Thyroid gland (tissue), 4 donors: ENCODE results near the gene NAA50.

Experiments
- POLR2A ChIP-seq, 2 donors: fragments of 450-650 bp; IDR thresholded peaks; one replicate each; pipeline ENCODE4 v1.6.1; 2017; ENCODE audit warnings: antibody characterized with exemption in 2 of 2, mild to moderate bottlenecking in 2 of 2, moderate library complexity in 1 of 2
- TF ChIP-seq, protein P1 (sequence below), 6 experiments: fragments of 200-600 bp in 3 of 6; fragments of 450-650 bp in 3 of 6; sonication (generic) in 3 of 6; IDR thresholded peaks; one replicate each; pipeline ENCODE4 v1.5.1; 2016 to 2019; ENCODE audit warnings: antibody characterized with exemption in 6 of 6, mild to moderate bottlenecking in 2 of 6, inconsistent platforms in 1 of 6, moderate library complexity in 1 of 6

GRCh38 chr3:113668015-113668414 is 78.0 kb downstream of the NAA50 start:
- no peak for TF ChIP-seq POLR2A (IDR thresholded peaks at IDR 0.05)
- TF ChIP-seq, protein P1, sequence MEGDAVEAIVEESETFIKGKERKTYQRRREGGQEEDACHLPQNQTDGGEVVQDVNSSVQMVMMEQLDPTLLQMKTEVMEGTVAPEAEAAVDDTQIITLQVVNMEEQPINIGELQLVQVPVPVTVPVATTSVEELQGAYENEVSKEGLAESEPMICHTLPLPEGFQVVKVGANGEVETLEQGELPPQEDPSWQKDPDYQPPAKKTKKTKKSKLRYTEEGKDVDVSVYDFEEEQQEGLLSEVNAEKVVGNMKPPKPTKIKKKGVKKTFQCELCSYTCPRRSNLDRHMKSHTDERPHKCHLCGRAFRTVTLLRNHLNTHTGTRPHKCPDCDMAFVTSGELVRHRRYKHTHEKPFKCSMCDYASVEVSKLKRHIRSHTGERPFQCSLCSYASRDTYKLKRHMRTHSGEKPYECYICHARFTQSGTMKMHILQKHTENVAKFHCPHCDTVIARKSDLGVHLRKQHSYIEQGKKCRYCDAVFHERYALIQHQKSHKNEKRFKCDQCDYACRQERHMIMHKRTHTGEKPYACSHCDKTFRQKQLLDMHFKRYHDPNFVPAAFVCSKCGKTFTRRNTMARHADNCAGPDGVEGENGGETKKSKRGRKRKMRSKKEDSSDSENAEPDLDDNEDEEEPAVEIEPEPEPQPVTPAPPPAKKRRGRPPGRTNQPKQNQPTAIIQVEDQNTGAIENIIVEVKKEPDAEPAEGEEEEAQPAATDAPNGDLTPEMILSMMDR (IDR thresholded peaks at IDR 0.05), result no peak
